H1 (cell line): ENCODE measurements around the gene UTP14C. TPM values are rescaled to one million over a fixed set of nuclear protein-coding genes. Genes with fewer than 3 reads are reported as not detected.

Experiments
- CTCF ChIA-PET: fragments of 300-600 bp; sonication (Branson Sonifier 250); formaldehyde crosslinking; loops from one replicate; lab custom pipeline; 2021; ENCODE audit not compliant: partially characterized antibody; lab: Charles Lee
- POLR2A ChIA-PET: fragments of 300-600 bp; sonication (Branson Sonifier 250); formaldehyde crosslinking; loops from one replicate; lab custom pipeline; 2021; ENCODE audit warnings: inconsistent platforms; ENCODE audit not compliant: partially characterized antibody; lab: Charles Lee
- DNase-seq, 2 experiments: peaks; one replicate each; pipeline versions ENCODE4 v3.0.0 to v3.0.0-alpha.2; 2010 to 2022; ENCODE audit warnings: low spot score in 2 of 2, low read depth in 1 of 2, mixed read lengths in 1 of 2
- FAIRE-seq: peaks from 2 replicates; lab custom pipeline; 2011; peaks lifted over from hg19 to GRCh38; lab: Jason Lieb, UNC
- H2AFZ ChIP-seq: 2 replicates; pipeline ENCODE4 v1.8.1; 2012; ENCODE audit warnings: low read length, inconsistent platforms
- H2AK5ac ChIP-seq: 2 replicates; pipeline ENCODE4 v1.6.1; 2013; ENCODE audit warnings: low read depth, low read length
- H2BK120ac ChIP-seq: replicated peaks from 2 replicates; pipeline ENCODE3; 2013; ENCODE audit warnings: low read depth, low read length, inconsistent platforms
- H2BK12ac ChIP-seq: 2 replicates; pipeline ENCODE4 v1.6.1; 2013; ENCODE audit warnings: low read depth, low read length
- H2BK15ac ChIP-seq: 2 replicates; pipeline ENCODE4 v1.6.1; 2013; ENCODE audit warnings: low read length
- H2BK20ac ChIP-seq: 2 replicates; pipeline ENCODE4 v1.6.1; 2013; ENCODE audit warnings: low read length
- H2BK5ac ChIP-seq: 2 replicates; pipeline ENCODE4 v1.6.1; 2013; ENCODE audit warnings: low read depth, low read length
- H3K14ac ChIP-seq: 2 replicates; pipeline ENCODE4 v1.6.1; 2013; ENCODE audit warnings: inconsistent platforms; ENCODE audit not compliant: insufficient read length
- H3K18ac ChIP-seq: 2 replicates; pipeline ENCODE4 v1.6.1; 2013; ENCODE audit warnings: low read length; ENCODE audit errors: extremely low read depth
- H3K23ac ChIP-seq: 2 replicates; pipeline ENCODE4 v1.6.1; 2013; ENCODE audit warnings: inconsistent platforms; ENCODE audit not compliant: insufficient read length
- H3K23me2 ChIP-seq: 2 replicates; pipeline ENCODE4 v1.6.1; 2013; ENCODE audit warnings: low read depth, low read length
- H3K27ac ChIP-seq: 2 replicates; pipeline ENCODE4 v1.6.1; 2011; ENCODE audit warnings: low read depth, low read length, inconsistent platforms
- H3K27me3 ChIP-seq, 4 experiments: replicated peaks in 1 of 4; 1 replicate in 1 of 4; 2 replicates in 3 of 4; pipeline versions ENCODE4 v1.6.1 to v1.8.1; 2011 to 2013; ENCODE audit warnings: low read length in 3 of 4, mild to moderate bottlenecking in 3 of 4, inconsistent platforms in 2 of 4, mixed read lengths in 2 of 4, moderate library complexity in 1 of 4; ENCODE audit not compliant: control insufficient read depth in 3 of 4, insufficient read depth in 3 of 4; ENCODE audit errors: extremely low read depth in 1 of 4
- H3K36me3 ChIP-seq, 4 experiments: 2 replicates each; pipeline versions ENCODE4 v1.6.1 to v1.8.1; 2011 to 2013; ENCODE audit warnings: mild to moderate bottlenecking in 4 of 4, low read length in 3 of 4, moderate library complexity in 2 of 4, control low read depth in 1 of 4, inconsistent platforms in 1 of 4; ENCODE audit not compliant: insufficient read depth in 4 of 4, control insufficient read depth in 2 of 4
- H3K4ac ChIP-seq: replicated peaks from 2 replicates; pipeline ENCODE3; 2013; ENCODE audit warnings: low read length, low read depth, mixed read lengths, inconsistent platforms; ENCODE audit not compliant: insufficient read length
- H3K4me1 ChIP-seq, 4 experiments: replicated peaks in 1 of 4; 1 replicate in 1 of 4; 2 replicates in 3 of 4; pipeline versions ENCODE4 v1.6.1 to v1.8.1; 2011 to 2013; ENCODE audit warnings: low read length in 3 of 4, inconsistent platforms in 2 of 4, mixed read lengths in 1 of 4; ENCODE audit not compliant: insufficient read depth in 4 of 4, control insufficient read depth in 3 of 4
- H3K4me2 ChIP-seq, 2 experiments: 2 replicates each; pipeline versions ENCODE4 v1.6.1 to v1.8.1; 2011 to 2013; ENCODE audit warnings: low read depth in 2 of 2, low read length in 2 of 2, control low read depth in 1 of 2, inconsistent platforms in 1 of 2, mild to moderate bottlenecking in 1 of 2; ENCODE audit not compliant: insufficient read depth in 1 of 2
- H3K4me3 ChIP-seq, 4 experiments: fragments of 200-600, 300-600 bp in 1 of 4; sonication (generic), shearing (Covaris generic), sonication (Bioruptor Twin) in 1 of 4; 2 replicates each; pipeline versions ENCODE4 v1.5.1 to v1.8.1; 2011 to 2016; ENCODE audit warnings: low read length in 4 of 4, low read depth in 3 of 4, control low read depth in 2 of 4, inconsistent platforms in 2 of 4, mild to moderate bottlenecking in 2 of 4, mixed read lengths in 1 of 4, moderate library complexity in 1 of 4; ENCODE audit not compliant: insufficient read depth in 2 of 4; ENCODE audit errors: extremely low read depth in 1 of 4
- H3K56ac ChIP-seq: replicated peaks from 2 replicates; pipeline ENCODE3; 2013; ENCODE audit warnings: low read depth, mild to moderate bottlenecking, mixed read lengths, low read length, inconsistent platforms; ENCODE audit not compliant: insufficient read length
- H3K79me1 ChIP-seq: 2 replicates; pipeline ENCODE4 v1.6.1; 2013; ENCODE audit warnings: low read depth, low read length, control low read depth
- H3K79me2 ChIP-seq, 2 experiments: 2 replicates each; pipeline versions ENCODE4 v1.6.1 to v1.8.1; 2012 to 2013; ENCODE audit warnings: low read length in 2 of 2, mild to moderate bottlenecking in 2 of 2, inconsistent platforms in 1 of 2; ENCODE audit not compliant: insufficient read depth in 2 of 2, control insufficient read depth in 1 of 2
- H3K9ac ChIP-seq, 4 experiments: replicated peaks in 1 of 4; 1 replicate in 1 of 4; 2 replicates in 3 of 4; pipeline versions ENCODE4 v1.6.1 to v1.8.1; 2011 to 2013; ENCODE audit warnings: low read depth in 3 of 4, low read length in 3 of 4, control low read depth in 2 of 4, mild to moderate bottlenecking in 2 of 4, moderate library complexity in 2 of 4, inconsistent platforms in 1 of 4; ENCODE audit errors: extremely low read depth in 1 of 4
- H3K9me3 ChIP-seq, 2 experiments: 2 replicates each; pipeline versions ENCODE4 v1.6.1 to v1.8.1; 2012 to 2013; ENCODE audit warnings: mild to moderate bottlenecking in 2 of 2, moderate library complexity in 2 of 2, control low read depth in 1 of 2, inconsistent platforms in 1 of 2, low read depth in 1 of 2, low read length in 1 of 2, mixed read lengths in 1 of 2; ENCODE audit not compliant: insufficient read depth in 2 of 2
- H4K20me1 ChIP-seq, 2 experiments: replicated peaks in 1 of 2; 2 replicates each; pipeline versions ENCODE3 to v1.8.1; 2011 to 2013; ENCODE audit warnings: inconsistent platforms in 2 of 2, low read length in 2 of 2, mild to moderate bottlenecking in 1 of 2; ENCODE audit not compliant: insufficient read depth in 2 of 2, control insufficient read depth in 1 of 2
- H4K5ac ChIP-seq: 2 replicates; pipeline ENCODE4 v1.6.1; 2013; ENCODE audit warnings: low read length, low read depth, mixed read lengths, inconsistent platforms; ENCODE audit not compliant: insufficient read length
- H4K8ac ChIP-seq: 2 replicates; pipeline ENCODE4 v1.8.0; 2013; ENCODE audit warnings: mild to moderate bottlenecking, moderate library complexity, low read length, inconsistent platforms; ENCODE audit not compliant: insufficient read depth; ENCODE audit errors: extremely low read depth
- H4K91ac ChIP-seq: replicated peaks from 2 replicates; pipeline ENCODE3; 2013; ENCODE audit warnings: low read length, mixed read lengths, inconsistent platforms; ENCODE audit not compliant: insufficient read length
- GTF2F1 ChIP-seq: IDR thresholded peaks from 2 replicates; pipeline ENCODE4 v1.6.1; 2012; ENCODE audit warnings: low read depth, low read length, improper control_type of control experiment, borderline replicate concordance
- TEAD4 ChIP-seq: IDR thresholded peaks from 2 replicates; pipeline ENCODE4 v1.6.1; 2012; ENCODE audit warnings: low read depth, low read length, inconsistent platforms, mixed read lengths
- WGBS, 2 experiments: shearing (Covaris generic) in 1 of 2; methylation state at CpG; one replicate each; pipeline versions ENCODE4 v1.1.6 to v1.1.7; 2013 to 2015; ENCODE audit warnings: low lambda C conversion rate in 2 of 2, mixed read lengths in 2 of 2, inconsistent platforms in 1 of 2, low coverage in 1 of 2, missing lambda C conversion rate in 1 of 2; ENCODE audit not compliant: insufficient replicate concordance in 2 of 2, insufficient coverage in 1 of 2, insufficient read length in 1 of 2; ENCODE audit errors: extremely low coverage in 1 of 2, missing lambda C conversion rate in 1 of 2; 5-methylcytosine and 5-hydroxymethylcytosine counted together
- polyA plus RNA-seq, 7 experiments: library from polyadenylated mRNA; depleted of rRNA in 3 of 7; stranded (reverse) in 5 of 7; unstranded in 2 of 7; fragments of >200 nt in 5 of 7; fragments of 200-250 nt in 2 of 7; gene quantifications; 1 replicate in 5 of 7; 2 replicates in 1 of 7; 4 replicates in 1 of 7; pipeline versions ENCODE4 v1.2.1 to v1.2.3, GENCODE V29; 2011 to 2013; ENCODE audit warnings: missing spikeins in 2 of 7, mixed read lengths in 2 of 7
- total RNA-seq: library from RNA; stranded (reverse); fragmentation: NEBNext Ultra II Directional; extraction: Animal tissue kit (Norgen Biotek cat#: 25700); gene quantifications from 2 replicates; pipeline ENCODE4 v1.2.1, GENCODE V29; 2021

UTP14C gene
- total and polyA plus RNA-seq, 2 of the 8 experiments (the other 6 are each of a cell fraction or from before 2014, with no cell fraction given), result 6.8 to 22.7 TPM

- Histone ChIP-seq H3K4me1 (peaks cover 0 to 19% (median 14%) of the 10 kb centered on the region in 4 experiments; a peak in 5 of 7 replicates), H3K14ac (no peak overlapping the region), H2BK15ac (peak overlapping the region; percentile 7; the same call in 1 of the 2 replicates), H3K27me3 (no peaks in the 10 kb centered on the region; a peak in 1 of 7 replicates), H4K8ac (no peak overlapping the region), H2BK5ac (no peak overlapping the region), H4K91ac (no peak overlapping the region), H3K27ac (no peak overlapping the region), H4K20me1 (no peaks in the 10 kb centered on the region), H3K23ac (no peak overlapping the region), H3K36me3 (no peaks in the 10 kb centered on the region), H2BK120ac (no peak overlapping the region), H2AFZ (no peak overlapping the region), H3K4ac (no peak overlapping the region), H2BK20ac (0 out of 2 replicates have a peak overlapping the region, but pooled peaks have one; percentile 9), H3K23me2 (peaks cover 2% of the 10 kb centered on the region; the same call in 1 of the 2 replicates), H4K5ac (no peak overlapping the region), H3K18ac (no peak overlapping the region), H3K79me2 (no peaks in the 10 kb centered on the region), H2AK5ac (no peak overlapping the region), H3K4me3 (no peak overlapping the region), H2BK12ac (no peak overlapping the region), H3K4me2 (peak overlapping the region in 1 of 2 experiments; percentile 43; a peak in 3 of 4 replicates), H3K56ac (no peak overlapping the region), H3K9me3 (no peaks in the 10 kb centered on the region), H3K9ac (no peak overlapping the region), H3K79me1 (0 out of 2 replicates have a peak, but pooled peaks cover 3% of the 10 kb centered on the region)
- FAIRE-seq, result peak; percentile 42
- ChIA-PET CTCF (interaction anchor here (1.0 to 3.2 kb wide), 7 partner anchors 11 to 130 kb away, joined by 3 to 16 read pairs (median 6); no protein-coding TSS in a partner anchor), POLR2A (interaction anchor here (1.5 kb wide), 2 partner anchors 14 to 29 kb away, joined by 4 to 7 read pairs; partner anchors contain the start of genes ALG11 and ATP7B)
- peak; percentile 79 for TF ChIP-seq TEAD4
- TF ChIP-seq GTF2F1, result no peak
- DNase-seq, result no peak
- WGBS, 2 experiments, result 75% methylated on average over 8 of the region's 8 CpGs; no CpG with 5 or more reads in 1 of the 2 experiments
These were observed 26.7 kb upstream of the UTP14C start for GRCh38 chr13:51997641-51998330.
